Measurements from ENCODE around the gene WAC. TPM values are rescaled to one million over a fixed set of nuclear protein-coding genes. Genes with fewer than 3 reads are reported as not detected.

The WAC gene
- total and polyA plus RNA-seq, 9 of the 15 experiments (the other 6 are each of a cell fraction or from before 2014, with no cell fraction given), result 24.8 to 123 (median 78.2) TPM

DNA sequence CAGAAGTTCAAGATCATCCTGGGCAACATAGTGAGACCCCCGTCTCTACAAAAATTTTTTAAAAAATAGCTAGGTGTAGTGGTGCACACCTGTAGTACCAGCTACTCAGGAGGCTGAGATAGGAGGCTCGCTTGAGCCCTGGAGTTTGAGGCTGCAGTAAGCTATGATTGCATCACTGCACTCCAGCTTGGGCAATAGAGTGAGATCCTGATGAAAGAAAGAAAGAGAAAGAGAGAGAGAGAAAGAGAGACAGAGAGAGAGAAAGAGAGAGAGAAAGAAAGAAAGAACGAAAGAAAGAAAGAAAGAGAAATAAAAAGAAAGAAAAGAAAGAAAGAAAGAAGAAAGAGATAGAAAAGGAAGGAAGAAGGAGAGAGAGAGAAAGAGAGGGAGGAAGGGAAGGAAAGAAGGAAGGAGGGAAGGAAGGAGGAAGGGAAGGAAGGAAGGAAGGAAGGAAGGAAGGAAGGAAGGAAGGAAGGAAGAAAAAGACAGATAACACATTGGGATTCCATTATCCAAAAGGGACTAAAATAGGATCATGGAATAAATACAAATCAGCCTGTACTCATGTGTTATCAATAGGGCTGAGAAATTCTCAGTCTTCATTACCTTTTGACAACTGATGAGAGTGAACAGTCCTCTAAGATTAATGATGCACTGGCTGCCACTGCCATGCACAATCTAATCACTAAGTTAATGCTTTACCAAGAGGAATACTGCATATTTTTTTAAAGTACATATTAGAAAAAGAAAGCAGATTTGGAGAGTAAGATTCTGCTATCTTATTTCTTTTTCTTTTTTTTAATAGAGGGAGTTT, 35.4 kb upstream of the WAC start (continued):
- TF ChIP-seq ATF3 (IDR thresholded peaks at IDR 0.05), result peak; percentile 74
- no peak for TF ChIP-seq ATF3 (CRISPR knock-in tag; conservative IDR thresholded peaks at IDR 0.05)
- TF ChIP-seq, protein P1, sequence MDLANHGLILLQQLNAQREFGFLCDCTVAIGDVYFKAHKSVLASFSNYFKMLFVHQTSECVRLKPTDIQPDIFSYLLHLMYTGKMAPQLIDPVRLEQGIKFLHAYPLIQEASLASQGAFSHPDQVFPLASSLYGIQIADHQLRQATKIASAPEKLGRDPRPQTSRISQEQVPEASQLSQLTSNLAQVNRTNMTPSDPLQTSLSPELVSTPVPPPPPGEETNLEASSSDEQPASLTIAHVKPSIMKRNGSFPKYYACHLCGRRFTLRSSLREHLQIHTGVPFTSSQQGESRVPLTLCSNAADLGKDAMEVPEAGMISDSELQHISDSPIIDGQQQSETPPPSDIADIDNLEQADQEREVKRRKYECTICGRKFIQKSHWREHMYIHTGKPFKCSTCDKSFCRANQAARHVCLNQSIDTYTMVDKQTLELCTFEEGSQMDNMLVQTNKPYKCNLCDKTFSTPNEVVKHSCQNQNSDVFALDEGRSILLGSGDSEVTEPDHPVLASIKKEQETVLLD (IDR thresholded peaks at IDR 0.05), result peak; percentile 57; the same call in 1 of the 2 replicates
- TF ChIP-seq, protein P2, sequence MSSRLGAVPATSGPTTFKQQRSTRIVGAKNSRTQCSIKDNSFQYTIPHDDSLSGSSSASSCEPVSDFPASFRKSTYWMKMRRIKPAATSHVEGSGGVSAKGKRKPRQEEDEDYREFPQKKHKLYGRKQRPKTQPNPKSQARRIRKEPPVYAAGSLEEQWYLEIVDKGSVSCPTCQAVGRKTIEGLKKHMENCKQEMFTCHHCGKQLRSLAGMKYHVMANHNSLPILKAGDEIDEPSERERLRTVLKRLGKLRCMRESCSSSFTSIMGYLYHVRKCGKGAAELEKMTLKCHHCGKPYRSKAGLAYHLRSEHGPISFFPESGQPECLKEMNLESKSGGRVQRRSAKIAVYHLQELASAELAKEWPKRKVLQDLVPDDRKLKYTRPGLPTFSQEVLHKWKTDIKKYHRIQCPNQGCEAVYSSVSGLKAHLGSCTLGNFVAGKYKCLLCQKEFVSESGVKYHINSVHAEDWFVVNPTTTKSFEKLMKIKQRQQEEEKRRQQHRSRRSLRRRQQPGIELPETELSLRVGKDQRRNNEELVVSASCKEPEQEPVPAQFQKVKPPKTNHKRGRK (tag; IDR thresholded peaks at IDR 0.05), result peak; percentile 98
- 0 out of 4 replicates have a peak, but pooled peaks of 1 of the 2 experiments have one; percentile 41 for TF ChIP-seq HDAC1 (IDR thresholded peaks at IDR 0.05)
- peak; percentile 75 for TF ChIP-seq CEBPB (tag; IDR thresholded peaks at IDR 0.05)
- no peak for TF ChIP-seq POLR2AphosphoS5 (IDR thresholded peaks at IDR 0.05; ENCODE audit: control insufficient read depth, insufficient read depth, low read depth, low read length)
- TF ChIP-seq SMARCB1 (IDR thresholded peaks at IDR 0.05; ENCODE audit: insufficient read length, low read depth), result no peak
- no peak for TF ChIP-seq TOE1 (IDR thresholded peaks at IDR 0.05; ENCODE audit: borderline replicate concordance)
- no peak for TF ChIP-seq TOE1 (CRISPR knock-in tag; IDR thresholded peaks at IDR 0.05; ENCODE audit: borderline replicate concordance, low read depth)
- TF ChIP-seq CHD1 (IDR thresholded peaks at IDR 0.05; ENCODE audit: low read length), result no peak
- TF ChIP-seq, protein P3, sequence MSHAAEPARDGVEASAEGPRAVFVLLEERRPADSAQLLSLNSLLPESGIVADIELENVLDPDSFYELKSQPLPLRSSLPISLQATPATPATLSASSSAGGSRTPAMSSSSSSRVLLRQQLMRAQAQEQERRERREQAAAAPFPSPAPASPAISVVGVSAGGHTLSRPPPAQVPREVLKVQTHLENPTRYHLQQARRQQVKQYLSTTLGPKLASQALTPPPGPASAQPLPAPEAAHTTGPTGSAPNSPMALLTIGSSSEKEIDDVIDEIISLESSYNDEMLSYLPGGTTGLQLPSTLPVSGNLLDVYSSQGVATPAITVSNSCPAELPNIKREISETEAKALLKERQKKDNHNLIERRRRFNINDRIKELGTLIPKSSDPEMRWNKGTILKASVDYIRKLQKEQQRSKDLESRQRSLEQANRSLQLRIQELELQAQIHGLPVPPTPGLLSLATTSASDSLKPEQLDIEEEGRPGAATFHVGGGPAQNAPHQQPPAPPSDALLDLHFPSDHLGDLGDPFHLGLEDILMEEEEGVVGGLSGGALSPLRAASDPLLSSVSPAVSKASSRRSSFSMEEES (CRISPR knock-in tag; IDR thresholded peaks at IDR 0.05), result no peak
- no peak for TF ChIP-seq SRSF1 (IDR thresholded peaks at IDR 0.05; ENCODE audit: low read depth, low read length)
- TF ChIP-seq, protein P4, sequence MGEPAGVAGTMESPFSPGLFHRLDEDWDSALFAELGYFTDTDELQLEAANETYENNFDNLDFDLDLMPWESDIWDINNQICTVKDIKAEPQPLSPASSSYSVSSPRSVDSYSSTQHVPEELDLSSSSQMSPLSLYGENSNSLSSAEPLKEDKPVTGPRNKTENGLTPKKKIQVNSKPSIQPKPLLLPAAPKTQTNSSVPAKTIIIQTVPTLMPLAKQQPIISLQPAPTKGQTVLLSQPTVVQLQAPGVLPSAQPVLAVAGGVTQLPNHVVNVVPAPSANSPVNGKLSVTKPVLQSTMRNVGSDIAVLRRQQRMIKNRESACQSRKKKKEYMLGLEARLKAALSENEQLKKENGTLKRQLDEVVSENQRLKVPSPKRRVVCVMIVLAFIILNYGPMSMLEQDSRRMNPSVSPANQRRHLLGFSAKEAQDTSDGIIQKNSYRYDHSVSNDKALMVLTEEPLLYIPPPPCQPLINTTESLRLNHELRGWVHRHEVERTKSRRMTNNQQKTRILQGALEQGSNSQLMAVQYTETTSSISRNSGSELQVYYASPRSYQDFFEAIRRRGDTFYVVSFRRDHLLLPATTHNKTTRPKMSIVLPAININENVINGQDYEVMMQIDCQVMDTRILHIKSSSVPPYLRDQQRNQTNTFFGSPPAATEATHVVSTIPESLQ (CRISPR knock-in tag; IDR thresholded peaks at IDR 0.05), result no peak
- 0 out of 2 replicates have a peak, but pooled peaks have one; percentile 16 for TF ChIP-seq MTA2 (IDR thresholded peaks at IDR 0.05; ENCODE audit: low read depth)
- peak in 1 of 2 experiments; percentile 30; a peak in 1 of 4 replicates for TF ChIP-seq MLLT1 (IDR thresholded peaks at IDR 0.05)
- TF ChIP-seq LARP7 (IDR thresholded peaks at IDR 0.05), result 0 out of 2 replicates have a peak, but pooled peaks have one; percentile 42

All from K562 (cell line).